AG08396 (cell line): ENCODE data around the gene SMIM3.
A peak's percentile ranks its signal among the peaks of the same experiment; 100 is the strongest.
"Not testable (repeated sequence)": the region's sequence is repeated elsewhere in the genome, so short reads cannot be mapped to it uniquely, and the experiment has no call there.

ENCODE experiments used
- DNase-seq: peaks from one replicate; pipeline ENCODE4 v3.0.0; 2012; ENCODE audit warnings: low spot score, mixed read lengths

The SMIM3 gene

DNA sequence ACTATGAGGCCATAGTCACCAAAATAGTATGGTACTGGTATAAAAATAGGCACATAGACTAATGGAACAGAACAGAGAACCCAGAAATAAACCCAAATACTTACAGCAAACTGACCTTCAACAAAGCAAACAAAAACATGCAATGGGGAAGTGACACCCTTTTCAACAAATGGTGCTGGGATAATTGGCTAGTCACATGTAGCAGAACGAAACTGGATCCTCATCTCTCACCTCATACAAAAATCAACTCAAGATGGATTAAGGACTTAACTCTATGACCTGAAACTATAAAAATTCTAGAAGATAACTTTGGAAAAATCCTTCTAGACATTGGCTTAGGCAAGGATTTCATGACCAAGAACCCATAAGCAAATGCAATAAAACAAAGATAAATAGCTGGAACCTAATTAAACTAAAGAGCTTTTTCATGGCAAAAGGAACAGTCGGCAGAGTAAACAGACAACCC, 14.9 kb downstream of the SMIM3 start:
- not testable (repeated sequence) for DNase-seq

- no peak for DNase-seq
Observed at GRCh38 chr5:150794927-150795326, 16.4 kb downstream of the SMIM3 start.

DNA sequence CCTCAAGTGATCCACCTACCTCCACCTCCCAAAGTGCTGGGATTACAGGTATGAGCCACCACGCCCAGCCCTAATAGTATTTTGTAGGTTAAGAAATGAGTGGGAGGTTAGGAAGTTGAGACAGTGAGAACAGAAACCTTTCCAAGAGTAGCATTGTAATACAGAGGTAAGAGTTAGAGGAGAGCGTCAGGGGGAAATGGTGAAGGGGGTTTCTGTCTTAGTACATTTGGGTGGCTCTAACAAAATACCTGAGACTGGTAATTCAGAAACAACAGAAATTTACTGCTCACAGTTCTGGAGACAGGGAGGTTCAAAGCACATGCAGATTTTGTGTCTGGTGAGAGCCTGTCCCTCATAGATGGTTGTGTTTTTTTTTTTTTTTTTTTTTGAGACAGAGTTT, 18.8 kb downstream of the SMIM3 start:
- DNase-seq, result no peak

DNA sequence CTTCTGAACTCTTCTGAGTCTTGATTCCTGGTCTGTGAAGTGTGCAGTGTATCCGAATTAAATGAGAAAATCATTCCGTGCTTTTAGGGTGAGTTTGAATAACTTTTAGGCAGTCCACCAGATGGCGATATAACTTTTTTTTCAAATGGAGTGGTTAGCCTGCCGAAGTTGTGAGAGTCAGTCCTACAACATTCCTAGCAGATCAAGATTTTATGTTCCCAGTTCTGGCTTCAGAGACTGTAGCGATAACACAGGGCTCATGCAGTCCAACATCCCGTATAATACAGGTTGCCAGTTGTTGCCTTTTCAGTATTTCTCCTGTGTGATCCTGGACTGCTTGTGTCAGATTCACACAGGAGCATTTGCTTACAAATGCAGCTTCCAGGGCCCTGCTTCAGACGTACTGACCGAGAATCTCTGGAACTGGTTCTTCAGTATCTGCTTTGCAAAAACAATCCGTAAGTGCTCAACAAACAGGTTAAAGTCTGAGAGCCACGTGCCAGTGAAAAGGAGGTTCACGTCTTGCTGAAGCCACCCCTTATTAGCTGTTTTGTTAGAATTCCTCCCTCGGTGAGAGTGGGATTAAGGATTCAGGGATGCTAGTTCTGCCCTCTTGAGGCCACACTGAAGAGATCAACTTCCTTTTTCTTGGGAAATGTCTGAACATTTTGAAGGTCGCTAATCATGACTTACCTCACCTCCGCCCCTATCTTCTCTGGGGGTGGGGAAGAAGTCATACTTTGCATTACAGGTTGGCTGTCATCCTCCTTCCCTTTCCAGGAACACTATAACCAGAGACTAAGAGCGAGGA, 22.8 kb downstream of the SMIM3 start:
- peak; percentile 51 for DNase-seq

DNA sequence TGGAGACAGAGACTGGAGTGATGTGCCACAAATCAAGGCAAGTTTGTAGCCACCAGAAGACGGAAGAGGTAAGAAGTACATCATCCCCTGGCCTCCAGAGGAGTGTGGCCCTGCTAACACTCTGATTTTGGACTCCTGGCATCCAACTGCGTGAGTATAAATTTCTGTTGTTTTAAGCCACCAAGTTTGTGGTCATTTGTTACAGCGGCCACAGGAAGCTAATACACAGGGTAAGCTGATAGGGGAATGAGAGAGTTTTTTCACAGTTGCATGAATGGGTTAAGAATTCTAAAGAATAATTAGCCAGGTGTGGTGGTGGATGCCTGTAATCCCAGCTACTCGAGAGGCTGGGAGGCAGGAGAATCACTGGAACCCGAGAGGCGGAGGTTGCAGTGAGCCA, 25.8 kb downstream of the SMIM3 start:
- no peak for DNase-seq

DNA sequence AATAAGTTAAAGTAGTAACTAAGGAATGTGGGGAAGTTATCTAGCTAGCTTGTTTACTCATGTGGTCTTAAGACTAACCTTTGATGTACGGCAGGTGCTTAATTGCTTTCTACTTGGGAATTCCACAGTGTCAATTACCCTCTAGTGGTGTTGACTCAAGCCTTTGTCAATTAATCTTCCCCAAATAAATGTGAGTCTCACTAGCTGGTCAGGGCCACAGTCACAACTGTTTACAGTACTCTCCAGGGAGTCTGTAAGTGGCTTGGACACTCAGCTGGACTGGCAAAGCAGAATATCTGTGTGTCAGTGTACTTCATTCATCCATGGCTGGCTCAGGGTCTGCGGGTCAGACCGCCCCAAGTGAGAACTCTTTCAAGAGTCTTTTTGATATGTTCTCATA, 30.8 kb downstream of the SMIM3 start:
- no peak for DNase-seq

DNA sequence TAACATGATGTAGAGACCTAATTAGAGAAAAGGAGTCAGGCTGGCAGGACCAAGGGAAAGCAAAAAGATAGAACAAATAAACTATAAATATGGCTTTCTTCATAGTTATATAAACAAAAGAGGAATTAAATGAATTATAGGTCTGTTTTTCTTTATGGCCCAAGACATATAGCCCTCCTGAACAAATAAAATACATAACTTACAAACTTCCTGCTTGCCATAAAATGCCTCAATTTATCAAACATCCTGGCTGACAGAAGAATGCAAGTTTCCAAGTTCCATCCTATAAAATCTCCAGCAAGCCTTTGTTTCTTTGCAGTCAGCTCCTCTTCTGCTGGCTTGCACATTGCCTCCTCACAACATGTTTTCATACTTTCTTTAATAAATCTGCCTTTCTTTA, 36.5 kb downstream of the SMIM3 start:
- no peak for DNase-seq

DNA sequence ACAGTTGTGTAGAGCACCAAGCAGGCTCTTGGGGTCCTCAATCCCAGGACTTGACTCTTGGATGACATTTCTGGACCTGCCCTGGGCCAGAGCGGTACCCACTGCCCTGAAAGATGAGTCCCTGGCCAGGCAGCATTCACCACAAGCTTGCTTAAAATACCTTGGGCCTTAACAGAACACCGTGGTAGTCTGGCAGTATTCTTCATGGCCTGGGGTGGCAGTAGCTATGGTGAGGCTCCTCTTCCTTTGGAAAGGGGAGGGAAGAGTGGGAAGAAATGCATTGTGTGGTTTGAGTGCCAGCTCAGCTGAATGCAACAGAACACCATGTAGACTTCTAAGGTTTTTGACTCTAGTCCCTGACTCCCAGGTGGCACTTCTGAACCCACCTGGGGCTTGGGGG, 38.4 kb downstream of the SMIM3 start:
- DNase-seq, result no peak

- no peak for DNase-seq
Observed at GRCh38 chr5:150829744-150830143, 51.2 kb downstream of the SMIM3 start.

- not testable (repeated sequence) for DNase-seq
Observed at GRCh38 chr5:150831821-150832220, 53.3 kb downstream of the SMIM3 start.

DNA sequence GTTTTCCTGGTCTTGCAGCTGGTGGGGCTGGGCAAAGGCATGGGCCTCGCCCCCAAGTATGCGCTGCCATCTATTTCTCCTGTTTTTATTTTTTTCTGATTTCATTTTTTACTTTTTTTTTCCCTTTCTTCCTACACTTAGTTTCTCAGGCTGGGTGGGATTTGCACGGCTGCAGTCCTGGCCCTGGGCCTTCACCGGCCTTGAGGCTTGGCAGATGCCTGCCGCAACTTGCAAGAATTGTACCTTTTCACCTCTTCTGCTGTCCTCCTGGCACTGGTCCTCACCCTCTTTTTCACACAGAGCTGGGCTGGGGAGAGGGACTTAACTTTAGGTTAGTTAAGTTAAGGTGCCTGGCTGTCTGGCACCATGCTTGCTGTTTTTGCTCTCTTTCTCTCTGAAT, 57.5 kb downstream of the SMIM3 start:
- DNase-seq, result no peak

DNA sequence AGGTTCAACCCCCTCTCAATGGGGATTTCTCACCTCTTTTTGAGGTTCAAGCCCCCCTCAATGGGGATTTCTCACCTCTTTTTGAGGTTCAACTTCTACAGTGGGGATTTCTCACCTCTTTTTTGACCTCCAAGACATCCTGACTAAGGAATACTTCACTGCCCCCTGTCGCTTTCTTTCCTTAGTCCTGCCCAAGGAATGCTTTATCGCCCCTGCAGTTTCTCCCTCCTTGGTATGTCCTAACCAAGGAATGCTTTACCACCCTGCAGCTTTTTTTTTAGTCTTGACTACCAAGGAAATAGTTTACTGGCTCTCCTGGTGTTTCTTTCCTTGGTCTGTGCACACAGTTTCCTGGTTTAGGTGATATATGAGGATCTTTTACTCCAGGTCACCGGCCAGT, 58.1 kb downstream of the SMIM3 start:
- DNase-seq, result no peak

GRCh38 chr5:150845185-150845859, 66.8 kb downstream of the SMIM3 start:
- DNase-seq, result not testable (repeated sequence)

GRCh38 chr5:150846308-150846653, 67.7 kb downstream of the SMIM3 start, which contains the start of gene IRGM:
Gene IRGM (plus strand): TSS chr5:150846521. CDS start chr5:150848124, 1,603 bp downstream.
- not testable (repeated sequence) for DNase-seq
